ENCODE results near the gene LRRC23. TPM values are rescaled to one million over a fixed set of nuclear protein-coding genes. Genes with fewer than 3 reads are reported as not detected.

The LRRC23 gene
- total RNA-seq, 6 experiments from 2014 or later, result 5.5 to 7.9 (median 6.6) TPM

DNA sequence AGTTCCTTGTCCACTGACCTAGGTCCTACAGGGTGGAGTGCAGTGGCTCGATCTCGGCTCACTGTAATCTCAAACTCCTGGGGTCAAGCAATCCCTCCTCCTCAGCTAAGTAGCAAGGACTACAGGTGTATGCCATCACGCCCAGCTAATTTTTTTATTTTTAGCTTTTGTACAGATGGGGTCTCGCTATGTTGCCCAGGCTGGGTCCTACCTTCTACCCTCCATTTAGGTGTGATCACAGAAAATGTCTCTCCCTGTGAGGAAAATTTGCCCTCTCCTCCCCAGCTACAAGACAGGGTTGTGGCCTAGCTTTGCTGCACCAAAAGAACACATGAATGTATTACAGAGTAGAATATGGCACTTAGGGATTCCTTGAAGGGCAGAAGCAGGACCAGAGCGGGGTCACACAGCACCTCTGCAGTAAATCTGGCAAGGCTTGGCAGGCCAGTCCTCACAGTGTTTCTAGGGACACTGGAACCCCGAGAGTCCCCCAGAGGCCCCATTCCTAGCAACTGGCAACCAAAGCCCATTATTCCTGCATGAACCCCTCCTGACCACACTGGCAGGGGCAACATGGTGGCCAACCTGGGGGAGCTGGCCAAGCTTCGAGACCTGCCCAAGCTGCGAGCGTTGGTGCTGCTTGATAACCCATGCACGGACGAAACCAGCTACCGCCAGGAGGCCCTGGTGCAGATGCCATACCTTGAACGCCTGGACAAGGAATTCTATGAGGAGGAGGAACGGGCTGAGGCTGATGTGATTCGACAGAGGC, 7.7 kb downstream of the LRRC23 start:
- no peaks in the 10 kb centered on the region for H3K36me3 Mint-ChIP-seq (ENCODE audit: low read depth)
- no peak overlapping the region for H3K4me3 Mint-ChIP-seq
- no peak for DNase-seq
- TF ChIP-seq, protein P1, sequence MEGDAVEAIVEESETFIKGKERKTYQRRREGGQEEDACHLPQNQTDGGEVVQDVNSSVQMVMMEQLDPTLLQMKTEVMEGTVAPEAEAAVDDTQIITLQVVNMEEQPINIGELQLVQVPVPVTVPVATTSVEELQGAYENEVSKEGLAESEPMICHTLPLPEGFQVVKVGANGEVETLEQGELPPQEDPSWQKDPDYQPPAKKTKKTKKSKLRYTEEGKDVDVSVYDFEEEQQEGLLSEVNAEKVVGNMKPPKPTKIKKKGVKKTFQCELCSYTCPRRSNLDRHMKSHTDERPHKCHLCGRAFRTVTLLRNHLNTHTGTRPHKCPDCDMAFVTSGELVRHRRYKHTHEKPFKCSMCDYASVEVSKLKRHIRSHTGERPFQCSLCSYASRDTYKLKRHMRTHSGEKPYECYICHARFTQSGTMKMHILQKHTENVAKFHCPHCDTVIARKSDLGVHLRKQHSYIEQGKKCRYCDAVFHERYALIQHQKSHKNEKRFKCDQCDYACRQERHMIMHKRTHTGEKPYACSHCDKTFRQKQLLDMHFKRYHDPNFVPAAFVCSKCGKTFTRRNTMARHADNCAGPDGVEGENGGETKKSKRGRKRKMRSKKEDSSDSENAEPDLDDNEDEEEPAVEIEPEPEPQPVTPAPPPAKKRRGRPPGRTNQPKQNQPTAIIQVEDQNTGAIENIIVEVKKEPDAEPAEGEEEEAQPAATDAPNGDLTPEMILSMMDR (IDR thresholded peaks at IDR 0.05), result no peak
- H3K27ac Mint-ChIP-seq, result no peak overlapping the region
- H3K9me3 Mint-ChIP-seq, result no peaks in the 10 kb centered on the region
- peaks cover 4% of the 10 kb centered on the region for H3K27me3 Mint-ChIP-seq (ENCODE audit: insufficient read depth)
- H3K4me1 Mint-ChIP-seq (ENCODE audit: low read depth), result peaks cover 31% of the 10 kb centered on the region

DNA sequence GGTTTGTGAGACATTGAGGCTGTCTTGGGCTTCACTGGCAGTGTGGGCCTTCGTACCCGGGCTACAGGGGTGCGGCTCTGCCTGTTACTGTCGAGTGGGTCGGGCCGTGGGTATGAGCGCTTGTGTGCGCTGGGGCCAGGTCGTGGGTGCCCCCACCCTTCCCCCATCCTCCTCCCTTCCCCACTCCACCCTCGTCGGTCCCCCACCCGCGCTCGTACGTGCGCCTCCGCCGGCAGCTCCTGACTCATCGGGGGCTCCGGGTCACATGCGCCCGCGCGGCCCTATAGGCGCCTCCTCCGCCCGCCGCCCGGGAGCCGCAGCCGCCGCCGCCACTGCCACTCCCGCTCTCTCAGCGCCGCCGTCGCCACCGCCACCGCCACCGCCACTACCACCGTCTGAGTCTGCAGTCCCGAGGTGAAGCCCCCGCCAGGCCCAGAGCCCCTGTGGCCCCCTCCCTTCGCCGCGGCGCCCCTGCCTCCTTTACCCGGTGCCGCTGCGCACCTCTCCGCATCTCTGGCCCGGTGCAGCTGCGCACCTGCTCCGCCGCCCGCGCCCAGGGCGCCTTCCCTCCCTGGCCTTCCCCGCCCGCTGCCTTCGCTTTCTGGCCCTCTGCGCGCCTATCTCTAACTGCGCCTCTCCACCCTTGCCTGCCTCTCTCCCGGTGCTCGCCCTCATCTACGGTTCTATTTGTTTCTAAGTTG, 9.8 kb downstream of the LRRC23 start, which contains the start of gene ENO2:
Gene ENO2 (plus strand): TSS at position 335 of the 701 bp plus-strand sequence. CDS start 1,253 bp downstream, outside the sequence.
- Mint-ChIP-seq H3K4me1 (ENCODE audit: low read depth) (peaks cover 37% of the 10 kb centered on the region), H3K27me3 (ENCODE audit: insufficient read depth) (peaks cover 4% of the 10 kb centered on the region), H3K27ac (peak within 1 kb of the TSS; percentile 64), H3K36me3 (ENCODE audit: low read depth) (peaks cover 4% of the 10 kb centered on the region; the same call in 1 of the 2 replicates), H3K9me3 (no peaks in the 10 kb centered on the region), H3K4me3 (peak within 1 kb of the TSS; percentile 94)
- DNase-seq, result peak; percentile 42
- TF ChIP-seq, protein P1 (IDR thresholded peaks at IDR 0.05), result no peak

DNA sequence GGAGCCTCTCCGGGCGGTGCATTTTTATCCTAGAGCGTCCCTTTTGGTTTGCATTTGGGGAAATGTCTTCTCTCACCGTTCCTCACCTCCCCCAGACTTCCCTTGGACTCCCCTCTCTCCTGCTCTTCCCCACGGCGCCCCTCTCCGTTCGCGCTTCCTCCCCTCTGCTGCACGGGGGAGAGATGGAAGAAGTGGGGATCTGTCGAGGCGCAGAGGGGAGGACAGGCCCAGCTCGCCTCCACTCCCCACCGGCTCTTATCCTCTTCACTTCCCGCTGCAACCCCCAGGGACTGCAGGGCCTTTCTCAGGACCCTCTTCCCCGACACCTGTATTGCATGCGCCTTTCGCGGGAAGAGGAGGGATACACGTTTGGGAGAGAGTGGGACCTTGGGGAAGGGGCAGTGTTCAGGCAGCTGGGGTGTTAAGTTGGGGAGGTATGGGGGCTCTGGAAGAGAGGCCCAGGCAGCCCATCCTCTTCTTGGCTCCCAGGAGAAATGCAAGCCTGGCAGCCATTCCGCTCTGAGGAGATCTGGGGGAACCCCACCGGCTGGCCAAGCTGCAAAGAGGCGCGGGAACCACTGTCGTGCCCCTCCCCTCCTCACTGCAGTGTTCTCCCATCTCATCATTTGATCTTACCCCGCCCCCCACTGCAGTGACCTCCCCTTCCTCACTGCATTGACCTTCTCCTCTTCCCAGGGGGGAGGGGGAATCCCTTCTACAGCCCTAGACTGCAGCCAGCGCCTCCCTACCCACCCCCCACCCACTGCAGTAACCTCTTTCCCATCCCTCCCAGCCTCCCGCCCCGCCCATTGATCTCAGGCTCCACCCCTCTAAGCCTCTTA, 10.5 kb downstream of the LRRC23 start:
- H3K27me3 Mint-ChIP-seq (ENCODE audit: insufficient read depth), result peaks cover 4% of the 10 kb centered on the region
- H3K36me3 Mint-ChIP-seq (ENCODE audit: low read depth), result peaks cover 4% of the 10 kb centered on the region; the same call in 1 of the 2 replicates
- TF ChIP-seq, protein P1 (IDR thresholded peaks at IDR 0.05), result no peak
- H3K4me3 Mint-ChIP-seq, result peak overlapping the region; percentile 94
- no peak for DNase-seq
- peaks cover 37% of the 10 kb centered on the region for H3K4me1 Mint-ChIP-seq (ENCODE audit: low read depth)
- H3K27ac Mint-ChIP-seq, result peak overlapping the region; percentile 64
- H3K9me3 Mint-ChIP-seq, result no peaks in the 10 kb centered on the region

DNA sequence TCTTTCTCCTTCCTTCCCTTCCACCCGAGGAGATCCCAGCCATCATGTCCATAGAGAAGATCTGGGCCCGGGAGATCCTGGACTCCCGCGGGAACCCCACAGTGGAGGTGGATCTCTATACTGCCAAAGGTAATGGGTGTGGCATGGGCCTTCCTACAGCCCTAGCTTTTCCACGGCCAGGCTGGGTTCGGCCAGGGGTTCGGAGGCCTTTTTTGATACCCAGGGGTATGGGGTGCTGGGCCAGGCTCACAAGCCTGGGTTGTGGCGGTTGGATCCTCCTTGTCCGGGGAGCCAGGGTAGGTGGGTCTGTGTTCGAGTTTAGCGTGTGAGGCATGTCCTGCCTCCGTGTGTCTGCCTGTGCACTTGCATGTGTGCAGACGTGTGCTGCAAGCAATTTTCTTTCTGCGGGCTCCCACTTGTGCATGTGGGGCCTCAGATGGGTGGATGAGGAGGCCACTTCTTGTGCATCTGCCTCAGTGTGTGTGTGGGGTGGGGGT, 11.2 kb downstream of the LRRC23 start:
- peak overlapping the region; percentile 94 for H3K4me3 Mint-ChIP-seq
- H3K9me3 Mint-ChIP-seq, result no peaks in the 10 kb centered on the region
- H3K4me1 Mint-ChIP-seq (ENCODE audit: low read depth), result peaks cover 37% of the 10 kb centered on the region
- TF ChIP-seq, protein P1 (IDR thresholded peaks at IDR 0.05), result no peak
- H3K27ac Mint-ChIP-seq, result no peak overlapping the region
- H3K36me3 Mint-ChIP-seq (ENCODE audit: low read depth), result peaks cover 4% of the 10 kb centered on the region; the same call in 1 of the 2 replicates
- peaks cover 4% of the 10 kb centered on the region for H3K27me3 Mint-ChIP-seq (ENCODE audit: insufficient read depth)
- no peak for DNase-seq

Measured in HFFc6 (cell line).